Activated CD4-positive, alpha-beta T cell treated with anti-CD3 and anti-CD28 coated beads, Interleukin-2, amount 50 U/mL, for 24 hours (primary cell): ENCODE measurements around the gene SCAF4.
"Not testable (repeated sequence)": the region's sequence is repeated elsewhere in the genome, so short reads cannot be mapped to it uniquely, and the experiment has no call there.

Experiments used
- DNase-seq, 2 donors: peaks; one replicate each; pipeline ENCODE4 v3.0.0-alpha.2; 2020; ENCODE audit warnings: low read depth in 1 of 2, low spot score in 1 of 2

SCAF4 gene

GRCh38 chr21:31743712-31744111 lies 11.8 kb upstream of the SCAF4 start:
- DNase-seq: no peak

GRCh38 chr21:31741116-31741515 lies 9.2 kb upstream of the SCAF4 start:
- DNase-seq: no peak

GRCh38 chr21:31737586-31738397 lies 5.9 kb upstream of the SCAF4 start:
- not testable (repeated sequence) for DNase-seq

GRCh38 chr21:31735511-31735992 lies 3.6 kb upstream of the SCAF4 start:
- no peak for DNase-seq

- no peak for DNase-seq
These were observed 1.7 kb upstream of the SCAF4 start for GRCh38 chr21:31733551-31734149.

DNA sequence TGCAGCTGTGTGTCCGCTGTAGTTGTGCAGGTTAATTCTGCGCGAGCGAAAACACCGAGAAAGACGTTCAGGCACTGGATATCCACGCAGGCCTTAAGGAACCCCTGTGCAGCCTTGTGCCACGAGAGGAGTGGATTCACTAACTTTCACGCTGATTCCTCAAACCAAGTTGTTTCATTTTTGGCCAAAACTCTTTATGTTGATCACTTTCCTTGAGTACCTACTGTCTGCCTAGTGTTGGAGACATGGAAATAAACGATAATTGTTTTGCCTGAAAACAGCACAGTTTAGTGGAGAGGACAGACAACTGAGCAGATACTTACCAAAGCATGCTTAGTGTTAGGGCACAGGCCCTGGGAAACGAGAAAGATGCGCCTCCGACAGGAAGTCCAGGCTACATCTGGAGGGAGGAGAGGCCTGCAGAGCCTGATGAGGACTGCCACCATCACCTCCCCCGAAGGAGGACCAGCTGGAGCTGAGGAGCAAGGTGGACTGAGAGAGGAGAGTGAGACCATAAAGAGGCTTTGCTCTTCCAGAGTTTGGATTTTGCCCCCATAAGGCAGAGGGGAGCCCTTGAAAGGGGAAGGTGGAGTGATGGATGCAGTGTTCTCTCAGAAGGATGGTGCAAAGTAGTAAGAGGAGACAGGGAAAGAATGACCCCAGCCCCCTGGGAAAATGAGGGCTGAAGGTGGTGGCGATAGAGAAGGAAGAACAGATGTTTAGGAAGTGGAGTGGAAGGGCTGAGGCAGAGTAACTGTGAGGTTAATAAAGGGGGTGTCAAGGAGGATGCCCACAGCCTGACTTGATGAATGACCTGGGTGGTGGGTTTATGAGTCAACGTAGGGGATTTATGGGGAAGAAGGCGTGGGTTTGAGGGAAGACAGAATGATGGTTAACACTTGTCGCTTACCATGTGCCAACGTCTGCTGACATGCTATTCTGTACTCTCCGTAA lies 956 bp upstream of the SCAF4 start:
- DNase-seq: peak in 1 of 2 donors; percentile 4

DNA sequence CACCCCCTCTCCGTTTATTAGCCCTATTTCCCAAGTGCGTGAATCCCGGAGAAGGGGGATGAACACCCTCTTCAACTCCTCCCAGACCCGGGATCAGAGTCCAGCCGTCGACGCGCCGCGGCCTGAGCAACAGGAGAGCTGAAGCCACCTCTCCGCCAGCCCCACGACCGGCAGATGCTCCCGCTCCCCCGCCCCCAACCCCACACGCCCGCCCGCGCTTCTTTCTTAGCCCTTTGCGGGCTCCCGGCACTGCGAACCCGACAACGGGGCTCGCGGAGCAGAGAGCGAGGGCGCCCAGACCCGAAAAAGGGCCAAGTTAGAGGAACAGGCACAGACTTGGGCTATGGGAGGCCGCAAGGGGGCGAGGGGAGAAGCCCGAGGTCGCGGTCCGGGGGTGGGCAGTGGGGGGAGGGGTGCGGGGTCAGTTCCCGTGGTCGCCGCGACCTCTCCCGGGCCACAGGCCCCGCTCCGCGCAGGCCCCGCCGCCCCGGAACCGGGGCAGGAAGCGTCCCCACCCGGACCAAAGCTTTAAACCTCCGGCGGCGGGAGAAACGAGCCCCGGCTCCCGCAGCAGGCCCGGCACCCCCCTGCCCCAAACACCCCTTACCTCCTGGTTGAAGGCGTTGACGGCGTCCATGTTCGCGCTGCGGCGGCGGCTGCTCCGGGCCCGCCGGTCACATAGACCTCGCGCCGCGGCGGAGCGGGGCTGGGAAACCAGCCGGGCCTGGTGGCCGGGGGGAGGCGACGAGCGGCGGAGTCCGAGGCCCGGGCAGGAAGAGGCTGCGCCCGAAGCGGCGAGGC lies 662 bp downstream of the SCAF4 start:
- peak; percentile 25 to 32 for DNase-seq

DNA sequence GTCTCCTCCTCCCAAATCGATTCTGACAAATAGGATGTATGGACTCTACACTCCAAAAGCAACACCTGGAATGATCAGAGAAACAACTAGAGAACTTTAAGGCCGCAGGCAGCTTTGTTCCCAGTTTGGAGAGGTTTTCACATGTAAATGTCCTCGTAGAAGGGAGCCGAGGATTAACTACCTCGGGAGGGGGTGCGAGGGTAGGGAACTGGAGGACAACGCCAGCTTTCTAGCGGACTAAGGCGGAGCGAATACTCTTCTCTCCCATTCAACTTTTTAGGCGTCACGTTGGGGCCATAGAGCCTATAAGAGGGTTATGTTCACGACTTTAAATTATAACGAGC lies 1.2 kb downstream of the SCAF4 start:
- no peak for DNase-seq

DNA sequence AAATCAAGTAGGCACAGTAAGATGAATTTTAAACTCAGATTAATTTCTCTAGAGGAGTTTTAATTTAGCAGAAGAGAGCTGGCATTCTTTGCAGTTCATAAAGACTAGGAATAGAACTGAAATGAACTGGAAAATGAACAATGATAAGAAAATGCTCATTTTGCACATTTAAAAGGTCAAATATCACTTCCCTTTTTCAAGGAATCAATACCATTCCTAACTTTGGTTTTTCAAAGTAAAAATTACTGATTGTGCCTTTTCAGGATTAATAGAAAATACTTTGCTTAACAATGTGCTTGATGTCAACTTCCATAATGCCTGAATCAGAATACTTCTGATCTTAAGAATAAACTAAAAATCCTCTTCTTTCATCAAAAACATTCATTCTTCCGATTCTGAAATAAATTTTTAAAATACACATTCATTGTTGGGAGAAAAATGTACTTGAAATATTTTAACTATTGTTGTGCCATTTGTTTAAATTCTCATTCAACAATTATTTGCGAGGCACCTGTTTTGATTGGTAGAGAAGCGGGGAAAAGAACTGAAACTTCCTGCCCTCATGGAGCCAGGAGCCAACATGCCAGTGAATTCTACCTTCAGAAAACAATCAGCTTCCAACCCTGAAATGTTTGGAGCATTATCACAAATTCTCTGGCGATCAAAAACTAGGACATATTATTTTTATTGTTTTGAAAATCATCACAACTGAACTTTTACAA lies 2.1 kb downstream of the SCAF4 start:
- no peak for DNase-seq

DNA sequence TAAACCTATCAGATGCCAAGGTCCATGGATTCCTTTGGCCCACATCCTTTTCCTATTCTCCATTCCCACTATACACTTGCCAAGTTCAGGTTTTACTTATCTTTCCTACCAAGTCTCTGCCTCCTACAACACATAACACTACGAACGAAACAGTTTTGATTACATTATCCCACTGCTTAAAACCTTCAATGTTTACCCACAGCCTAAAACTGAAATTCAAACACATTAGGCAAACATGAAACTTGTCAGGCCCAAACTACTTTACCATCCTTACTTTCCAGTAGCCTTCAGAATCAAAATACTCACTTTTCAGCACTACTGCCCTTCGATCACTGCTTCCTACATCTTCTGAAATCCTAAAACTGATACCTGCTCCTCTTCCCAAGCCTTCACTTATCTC lies 3.0 kb downstream of the SCAF4 start:
- no peak for DNase-seq

- no peak for DNase-seq
These were observed 3.7 kb downstream of the SCAF4 start for GRCh38 chr21:31728191-31728590.

DNA sequence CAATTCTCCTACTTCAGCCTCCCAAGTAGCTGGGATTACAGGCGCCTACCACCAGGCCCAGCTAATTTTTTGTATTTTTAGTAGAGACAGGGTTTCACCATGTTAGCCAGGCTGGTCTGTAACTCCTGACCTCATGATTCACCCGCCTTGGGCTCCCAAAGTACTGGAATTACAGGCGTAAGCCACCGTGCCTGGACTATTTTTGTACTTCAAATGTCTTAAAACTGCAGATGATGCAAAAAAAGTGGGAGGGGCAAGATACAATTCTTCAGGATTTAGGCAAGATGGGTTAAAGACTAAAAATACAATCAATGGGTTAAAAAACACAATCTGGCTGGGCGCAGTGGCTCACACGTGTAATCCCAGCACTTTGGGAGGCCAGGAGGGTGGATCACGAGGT lies 4.7 kb downstream of the SCAF4 start:
- no peak for DNase-seq

DNA sequence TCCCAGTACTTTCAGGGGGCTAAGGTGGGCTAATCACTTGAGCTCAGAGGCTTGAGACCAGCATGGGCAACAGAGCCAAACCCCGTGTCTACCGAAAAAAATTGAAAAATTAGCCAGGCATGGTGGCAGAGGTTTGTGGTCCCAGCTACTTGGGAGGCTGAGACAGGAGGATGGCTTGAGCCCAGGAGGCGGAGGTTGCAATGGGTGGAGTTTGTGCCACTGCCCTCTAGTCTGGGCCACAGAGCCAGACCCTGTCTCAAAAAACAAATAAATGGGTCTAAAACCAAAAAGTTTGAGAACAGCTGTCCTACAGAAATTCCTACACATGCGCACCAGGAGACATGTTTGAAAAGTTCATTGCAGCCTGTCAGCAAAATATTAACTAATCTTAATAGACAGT lies 5.5 kb downstream of the SCAF4 start:
- no peak for DNase-seq

DNA sequence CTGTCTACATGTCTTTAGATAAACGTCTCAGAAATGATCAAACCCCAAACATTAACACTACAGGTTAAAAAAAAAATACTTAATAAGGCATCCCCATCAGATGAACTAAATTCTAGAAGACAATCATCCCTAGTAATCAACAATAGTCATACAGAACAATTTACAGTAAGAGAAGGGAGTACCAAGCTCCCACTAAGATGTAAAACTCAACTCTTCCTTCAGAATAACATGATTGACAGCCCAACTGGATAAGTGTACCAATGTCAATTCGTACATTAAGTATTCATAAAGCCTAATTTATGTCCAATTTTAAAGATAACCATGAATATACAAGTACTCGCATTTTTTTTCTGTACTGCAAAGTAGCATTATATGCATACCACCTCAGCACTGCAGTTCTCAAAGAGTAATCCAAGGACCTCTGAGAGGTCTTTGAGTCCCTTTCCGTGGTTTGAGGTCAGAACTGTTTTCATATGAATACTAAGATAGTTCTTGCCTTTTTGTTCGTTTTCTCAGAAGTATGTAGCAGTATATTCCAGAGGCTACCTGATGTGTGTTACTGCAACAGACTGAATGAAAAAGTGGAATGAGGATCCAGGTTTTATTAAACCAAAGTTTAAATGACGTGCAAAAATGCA lies 6.6 kb downstream of the SCAF4 start:
- no peak for DNase-seq

DNA sequence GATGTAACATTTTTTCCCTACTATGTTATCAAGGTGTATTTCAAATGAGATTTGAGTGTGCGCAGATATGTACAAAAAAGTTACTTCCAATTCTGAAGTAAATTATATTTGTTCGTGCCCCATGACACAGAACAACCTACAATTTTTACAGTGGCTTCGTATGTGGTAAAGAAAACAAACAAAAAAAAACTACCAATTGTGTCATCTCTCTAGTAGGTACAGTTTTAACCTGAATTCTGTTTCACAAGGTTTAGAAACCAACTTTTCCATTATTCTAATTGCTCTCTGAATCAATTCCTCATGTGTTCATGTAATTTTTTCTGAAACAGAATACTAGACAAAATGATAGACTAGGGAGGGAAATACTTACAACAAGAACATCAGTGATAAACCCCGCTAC lies 7.4 kb downstream of the SCAF4 start:
- DNase-seq: no peak

DNA sequence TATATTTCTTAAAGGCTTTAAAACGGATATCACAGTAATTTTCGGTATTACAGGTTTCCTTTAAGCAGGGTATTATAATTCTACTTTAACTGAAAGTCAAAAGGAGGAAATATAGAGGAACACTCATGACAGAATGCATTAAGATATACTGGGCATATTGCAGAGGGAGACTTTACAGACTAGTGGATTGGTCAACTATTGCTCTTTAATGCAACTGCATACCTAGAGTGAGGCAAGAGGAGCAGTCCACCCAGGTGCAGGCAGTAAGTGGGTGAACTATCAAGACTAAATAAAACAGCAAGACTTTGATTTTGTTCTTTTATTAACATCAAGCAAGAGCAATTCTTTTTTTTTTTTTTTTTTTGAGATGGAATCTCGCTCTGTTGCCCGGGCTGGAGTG lies 10.5 kb downstream of the SCAF4 start:
- DNase-seq: no peak

DNA sequence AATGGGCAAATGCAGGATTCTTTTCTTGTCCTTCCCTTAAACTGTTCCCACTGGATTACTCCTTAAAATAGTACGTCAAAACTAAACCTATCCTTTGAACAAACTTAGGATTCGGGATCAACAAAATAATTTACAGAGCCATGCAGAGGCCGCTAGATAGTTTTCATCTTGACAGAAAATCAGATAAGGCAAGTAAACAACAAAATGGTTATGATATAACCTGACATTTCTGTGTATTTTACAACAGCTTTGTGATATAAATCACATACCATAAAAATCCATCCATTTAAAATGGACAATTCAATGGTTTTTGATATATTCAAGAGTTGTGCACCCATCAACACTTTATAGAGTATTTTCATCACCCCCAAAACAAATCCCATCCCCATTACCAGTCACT lies 11.2 kb downstream of the SCAF4 start:
- DNase-seq: no peak

DNA sequence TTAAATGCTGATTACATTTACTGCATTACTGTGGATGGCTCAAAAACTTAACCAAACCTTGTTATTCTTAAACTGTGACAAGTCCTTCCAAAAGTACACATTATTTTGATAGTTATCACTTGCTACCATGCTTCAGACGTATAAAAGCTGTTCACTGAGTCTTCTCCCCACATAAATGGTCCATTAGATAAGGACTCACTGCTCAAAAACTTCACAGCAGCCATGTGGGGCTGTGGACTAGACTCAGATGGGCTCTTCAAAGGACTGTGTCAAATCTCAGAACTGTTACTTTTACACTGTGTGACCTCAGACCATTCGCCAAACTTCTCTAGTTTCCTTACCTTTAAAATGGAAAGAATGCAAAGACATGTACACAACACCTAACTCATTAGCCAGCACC lies 11.6 kb downstream of the SCAF4 start:
- DNase-seq: no peak

DNA sequence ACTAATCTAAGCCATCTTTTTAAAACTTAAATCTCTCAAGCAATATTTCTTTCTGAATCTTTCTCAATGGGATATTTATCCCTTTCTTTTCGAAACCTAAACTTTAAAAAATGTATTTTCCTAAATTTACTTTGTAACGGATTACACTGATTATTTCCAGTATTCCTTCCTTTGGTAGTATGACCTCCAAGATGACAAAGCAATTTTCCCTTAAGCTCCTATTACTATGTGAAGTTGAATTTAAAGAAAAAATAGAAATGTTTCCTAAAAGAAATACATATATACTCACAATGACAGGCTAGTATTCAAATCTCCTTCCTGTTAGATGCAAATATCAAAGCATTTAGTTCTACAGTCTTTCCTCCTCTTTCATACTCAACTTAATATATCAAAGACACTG lies 15.8 kb downstream of the SCAF4 start:
- no peak for DNase-seq
